Measurements from ENCODE around the gene BRSK2.

- TF ChIP-seq POLR2A (IDR thresholded peaks at IDR 0.05) = no peak
- TF ChIP-seq, protein P1, sequence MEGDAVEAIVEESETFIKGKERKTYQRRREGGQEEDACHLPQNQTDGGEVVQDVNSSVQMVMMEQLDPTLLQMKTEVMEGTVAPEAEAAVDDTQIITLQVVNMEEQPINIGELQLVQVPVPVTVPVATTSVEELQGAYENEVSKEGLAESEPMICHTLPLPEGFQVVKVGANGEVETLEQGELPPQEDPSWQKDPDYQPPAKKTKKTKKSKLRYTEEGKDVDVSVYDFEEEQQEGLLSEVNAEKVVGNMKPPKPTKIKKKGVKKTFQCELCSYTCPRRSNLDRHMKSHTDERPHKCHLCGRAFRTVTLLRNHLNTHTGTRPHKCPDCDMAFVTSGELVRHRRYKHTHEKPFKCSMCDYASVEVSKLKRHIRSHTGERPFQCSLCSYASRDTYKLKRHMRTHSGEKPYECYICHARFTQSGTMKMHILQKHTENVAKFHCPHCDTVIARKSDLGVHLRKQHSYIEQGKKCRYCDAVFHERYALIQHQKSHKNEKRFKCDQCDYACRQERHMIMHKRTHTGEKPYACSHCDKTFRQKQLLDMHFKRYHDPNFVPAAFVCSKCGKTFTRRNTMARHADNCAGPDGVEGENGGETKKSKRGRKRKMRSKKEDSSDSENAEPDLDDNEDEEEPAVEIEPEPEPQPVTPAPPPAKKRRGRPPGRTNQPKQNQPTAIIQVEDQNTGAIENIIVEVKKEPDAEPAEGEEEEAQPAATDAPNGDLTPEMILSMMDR (IDR thresholded peaks at IDR 0.05) = no peak
Measured at GRCh38 chr11:1422981-1423380, 33.2 kb downstream of the BRSK2 start.
